HepG2 (cell line): ENCODE data around the gene DCAF6. TPM values are rescaled to one million over a fixed set of nuclear protein-coding genes. Genes with fewer than 3 reads are reported as not detected.

ENCODE experiments used
- ATAC-seq: fragments of 200-7000 bp; cut with Tn5 transposase; 3 replicates; pipeline ENCODE4 v1.9.1; 2020; ENCODE audit warnings: mild to moderate bottlenecking, moderate library complexity
- BruUV-seq: library from RNA; stranded (reverse); fragments of 400-500 nt; replicated peaks from 2 replicates; lab custom pipeline; 2021; lab: Mats Ljungman, UMichigan
- CTCF ChIA-PET: fragments of 300-600 bp; formaldehyde crosslinking; extraction: SDS; loops from one replicate; lab custom pipeline; 2021; ENCODE audit warnings: low total read pairs, inconsistent platforms, low intra/inter-chr PET ratio; lab: Yijun Ruan, JAX
- POLR2A ChIA-PET: fragments of 350-600 bp; sonication (Branson Sonifier 250); formaldehyde crosslinking; loops from one replicate; lab custom pipeline; 2020; ENCODE audit warnings: antibody characterized with exemption, inconsistent platforms; lab: Yijun Ruan, JAX
- DNase-seq: peaks from one replicate; pipeline ENCODE4 v3.0.0-alpha.2; 2015; ENCODE audit warnings: low spot score
- FAIRE-seq: peaks from 3 replicates; lab custom pipeline; 2011; peaks lifted over from hg19 to GRCh38; lab: Jason Lieb, UNC
- H2AFZ ChIP-seq: one replicate; pipeline ENCODE4 v1.6.1; 2011; ENCODE audit warnings: low read length, inconsistent platforms
- H3K27ac ChIP-seq: fragments of 300-600 bp; 3 replicates; pipeline ENCODE4 v1.8.0; 2011; ENCODE audit warnings: mixed run types, mild to moderate bottlenecking, mixed read lengths, low read length, inconsistent platforms; ENCODE audit not compliant: insufficient read depth; ENCODE audit errors: extremely low read length
- H3K27me3 ChIP-seq, 2 experiments: fragments of 200-600 bp in 1 of 2; 2 replicates in 1 of 2; 3 replicates in 1 of 2; pipeline versions ENCODE4 v1.6.0 to v1.8.0; 2011; ENCODE audit warnings: low read length in 2 of 2, mild to moderate bottlenecking in 2 of 2, moderate library complexity in 2 of 2, inconsistent platforms in 1 of 2; ENCODE audit not compliant: insufficient read depth in 2 of 2, control insufficient read depth in 1 of 2
- H3K36me3 ChIP-seq, 2 experiments: fragments of 200-600 bp in 1 of 2; replicated peaks in 1 of 2; 2 replicates in 1 of 2; 3 replicates in 1 of 2; pipeline versions ENCODE4 v1.5.1 to v1.8.0; 2011; ENCODE audit warnings: low read length in 2 of 2, inconsistent platforms in 1 of 2; ENCODE audit not compliant: insufficient read depth in 2 of 2, control insufficient read depth in 1 of 2
- H3K4me1 ChIP-seq: 2 replicates; pipeline ENCODE4 v1.5.1; 2012; ENCODE audit warnings: low read length, inconsistent platforms; ENCODE audit not compliant: insufficient read depth
- H3K4me2 ChIP-seq: 2 replicates; pipeline ENCODE4 v1.6.0; 2011; ENCODE audit warnings: low read depth, low read length, inconsistent platforms
- H3K4me3 ChIP-seq, 3 experiments: fragments of 200-600 bp in 1 of 3; sonication (generic), shearing (Covaris generic) in 1 of 3; replicated peaks in 1 of 3; 2 replicates each; pipeline ENCODE4 v1.5.1; 2011 to 2016; ENCODE audit warnings: low read length in 3 of 3, inconsistent platforms in 2 of 3, low read depth in 2 of 3, mild to moderate bottlenecking in 2 of 3, control low read depth in 1 of 3, mixed read lengths in 1 of 3; ENCODE audit not compliant: insufficient read depth in 1 of 3
- H3K79me2 ChIP-seq: one replicate; pipeline ENCODE4 v1.6.1; 2011; ENCODE audit warnings: low read length, inconsistent platforms; ENCODE audit not compliant: insufficient read depth
- H3K9ac ChIP-seq: 2 replicates; pipeline ENCODE4 v1.6.0; 2011; ENCODE audit warnings: mild to moderate bottlenecking, low read depth, low read length, inconsistent platforms; ENCODE audit not compliant: insufficient read depth
- H3K9me3 ChIP-seq: 2 replicates; pipeline ENCODE4 v1.5.1; 2012; ENCODE audit warnings: mild to moderate bottlenecking, low read length
- H4K20me1 ChIP-seq: 2 replicates; pipeline ENCODE4 v1.6.0; 2011; ENCODE audit warnings: inconsistent platforms, mild to moderate bottlenecking, low read length, moderate library complexity; ENCODE audit not compliant: insufficient read depth
- ARNTL ChIP-seq: sonication (generic); formaldehyde crosslinking; IDR thresholded peaks from 2 replicates; pipeline ENCODE4 v1.4.0; 2020; ENCODE audit warnings: mild to moderate bottlenecking, missing genetic modification reagents
- ATF7-NPFF ChIP-seq: sonication (generic); formaldehyde crosslinking; IDR thresholded peaks from 2 replicates; pipeline ENCODE4 v1.8.1; 2023; ENCODE audit warnings: mild to moderate bottlenecking, low read depth, missing genetic modification reagents, moderate library complexity
- HCFC1 ChIP-seq: fragments of 150-350 bp; IDR thresholded peaks from 2 replicates; pipeline ENCODE4 v1.6.1; 2014; ENCODE audit warnings: low read depth, low read length
- NCOA1 ChIP-seq: sonication (generic); formaldehyde crosslinking; IDR thresholded peaks from 2 replicates; pipeline ENCODE4 v1.9.0; 2021; ENCODE audit warnings: missing genetic modification reagents
- NR3C1 ChIP-seq: sonication (generic); formaldehyde crosslinking; IDR thresholded peaks from 2 replicates; pipeline ENCODE4 v1.4.0; 2020; ENCODE audit warnings: missing genetic modification reagents
- RFXAP ChIP-seq: sonication (generic); formaldehyde crosslinking; IDR thresholded peaks from 2 replicates; pipeline ENCODE4 v1.4.0; 2020; ENCODE audit warnings: missing genetic modification reagents, borderline replicate concordance
- U2AF1 ChIP-seq: fragments of 200-400 bp; formaldehyde crosslinking; optimal IDR thresholded peaks from 2 replicates; pipeline ENCODE3; 2017; ENCODE audit warnings: mild to moderate bottlenecking, low read depth, low read length
- ZKSCAN8 ChIP-seq: IDR thresholded peaks from 2 replicates; pipeline ENCODE4 v1.6.1; 2016; ENCODE audit warnings: borderline replicate concordance, missing genetic modification reagents, missing compliant biosample characterization
- ZNF337 ChIP-seq: sonication (generic); formaldehyde crosslinking; IDR thresholded peaks from 2 replicates; pipeline ENCODE4 v1.5.1; 2020; ENCODE audit warnings: missing genetic modification reagents, low read depth, mild to moderate bottlenecking, borderline replicate concordance
- ZNF350 ChIP-seq: sonication (generic); formaldehyde crosslinking; IDR thresholded peaks from 2 replicates; pipeline ENCODE4 v1.4.0; 2020; ENCODE audit warnings: mild to moderate bottlenecking, low read depth, missing genetic modification reagents, borderline replicate concordance
- ZNF549 ChIP-seq: sonication (generic); formaldehyde crosslinking; IDR thresholded peaks from 2 replicates; pipeline ENCODE4 v1.5.0; 2020; ENCODE audit warnings: missing genetic modification reagents
- WGBS: methylation state at CpG from one replicate; pipeline ENCODE4 v1.1.6; 2017; ENCODE audit warnings: low lambda C conversion rate; 5-methylcytosine and 5-hydroxymethylcytosine counted together
- in situ Hi-C: cut with HindIII; loops from 2 replicates; pipeline ENCODE4 v1.10.0; 2017; ENCODE audit warnings: low pct_unique_long_range_greater_than_20kb; ENCODE audit not compliant: extremely low pct_ligation_motif_present
- intact Hi-C: fragments of 100-400 bp; cut with micrococcal nuclease; formaldehyde crosslinking; loops from one replicate; pipeline ENCODE4 v1.10.0; 2022; ENCODE audit not compliant: unreplicated experiment
- polyA plus RNA-seq, 8 experiments: library from polyadenylated mRNA; depleted of rRNA in 3 of 8; stranded (reverse) in 7 of 8; unstranded in 1 of 8; fragments of >200 nt; fragmentation: Illumina TruSeq in 4 of 8; extraction: Trizol in 4 of 8; gene quantifications; 2 replicates each; pipeline versions ENCODE4 v1.2.1 to v1.2.3, GENCODE V29; 2011 to 2016; ENCODE audit warnings: low read depth in 4 of 8, missing spikeins in 1 of 8, mixed read lengths in 1 of 8; ENCODE audit not compliant: insufficient read depth in 1 of 8
- total RNA-seq, 5 experiments: library from RNA; depleted of rRNA; stranded (reverse); fragments of >200 nt; fragmentation: Illumina TruSeq; extraction: Trizol; gene quantifications; 2 replicates each; pipeline ENCODE4 v1.2.3, GENCODE V29; 2016; ENCODE audit warnings: low read depth in 1 of 5
- TF ChIP-seq, protein P1 (sequence below): IDR thresholded peaks from 2 replicates; pipeline ENCODE4 v1.6.1; 2016
- TF ChIP-seq, protein P2 (sequence below): sonication (generic); formaldehyde crosslinking; IDR thresholded peaks from 2 replicates; pipeline ENCODE4 v1.9.0; 2021; ENCODE audit warnings: missing genetic modification reagents, borderline replicate concordance
- TF ChIP-seq, protein P3 (sequence below): IDR thresholded peaks from 2 replicates; pipeline ENCODE4 v1.6.1; 2018; ENCODE audit warnings: missing genetic modification reagents, mild to moderate bottlenecking, missing compliant biosample characterization
- TF ChIP-seq, protein P4 (sequence below): sonication (generic); formaldehyde crosslinking; IDR thresholded peaks from 2 replicates; pipeline ENCODE4 v1.5.0; 2020; ENCODE audit warnings: mild to moderate bottlenecking, missing genetic modification reagents, borderline replicate concordance
- TF ChIP-seq, protein P5 (sequence below): sonication (generic); formaldehyde crosslinking; IDR thresholded peaks from 2 replicates; pipeline ENCODE4 v1.5.1; 2020; ENCODE audit warnings: missing genetic modification reagents, mild to moderate bottlenecking, borderline replicate concordance

The DCAF6 gene
- total and polyA plus RNA-seq, 2 of the 13 experiments (the other 11 are each of a cell fraction or from before 2014, with no cell fraction given): 24.7 to 33.7 TPM

DNA sequence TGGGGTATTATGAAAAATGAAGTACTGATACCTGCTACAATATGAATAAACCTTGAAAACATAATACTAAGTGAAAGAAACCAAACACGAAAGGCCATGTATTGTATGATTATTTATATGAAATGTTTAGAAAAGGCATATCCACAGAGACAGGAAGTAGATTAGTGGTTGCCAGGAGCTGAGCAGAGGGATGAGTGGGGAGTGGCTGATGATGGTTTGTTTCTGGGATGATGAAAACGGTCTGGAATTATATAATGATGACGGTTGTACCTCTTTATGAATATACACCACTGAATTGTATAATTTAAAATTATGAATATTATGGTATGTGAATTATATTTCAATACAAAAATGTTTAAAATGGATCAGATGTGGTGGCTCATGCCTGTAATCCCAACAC is 64.2 kb downstream of the DCAF6 start:
- no peaks in the 10 kb centered on the region for H3K79me2 ChIP-seq
- H3K9me3 ChIP-seq: no peaks in the 10 kb centered on the region
- no peaks in the 10 kb centered on the region for H3K4me1 ChIP-seq
- ATAC-seq (no peak), DNase-seq (no peak), FAIRE-seq (no peak)
- BruUV-seq: no TSS peak
- POLR2A ChIA-PET: no interaction called here
- intact Hi-C loops (no loop called here), in situ Hi-C loops (no loop called here)
- no peak overlapping the region for H3K27ac ChIP-seq
- H3K36me3 ChIP-seq: peaks cover 0 to 17% of the 10 kb centered on the region in 2 experiments; a peak in 3 of 5 replicates
- no peaks in the 10 kb centered on the region for H3K27me3 ChIP-seq
- 98% methylated on average over 3 of the region's 3 CpGs for WGBS
- H3K9ac ChIP-seq: no peak overlapping the region
- H3K4me2 ChIP-seq: no peak overlapping the region
- CTCF ChIA-PET: no interaction called here
- no peak overlapping the region for H3K4me3 ChIP-seq
- no peaks in the 10 kb centered on the region for H4K20me1 ChIP-seq
- no peak overlapping the region for H2AFZ ChIP-seq
- TF ChIP-seq ZNF350 (CRISPR knock-in tag) (no peak), NR3C1 (CRISPR knock-in tag) (no peak), ZKSCAN8 (no peak), ZNF549 (CRISPR knock-in tag) (no peak), NCOA1 (no peak), ZNF337 (no peak), RFXAP (CRISPR knock-in tag) (no peak), U2AF1 (no peak), HCFC1 (no peak), ARNTL (no peak), ATF7-NPFF (CRISPR knock-in tag) (no peak)
- TF ChIP-seq, protein P1, sequence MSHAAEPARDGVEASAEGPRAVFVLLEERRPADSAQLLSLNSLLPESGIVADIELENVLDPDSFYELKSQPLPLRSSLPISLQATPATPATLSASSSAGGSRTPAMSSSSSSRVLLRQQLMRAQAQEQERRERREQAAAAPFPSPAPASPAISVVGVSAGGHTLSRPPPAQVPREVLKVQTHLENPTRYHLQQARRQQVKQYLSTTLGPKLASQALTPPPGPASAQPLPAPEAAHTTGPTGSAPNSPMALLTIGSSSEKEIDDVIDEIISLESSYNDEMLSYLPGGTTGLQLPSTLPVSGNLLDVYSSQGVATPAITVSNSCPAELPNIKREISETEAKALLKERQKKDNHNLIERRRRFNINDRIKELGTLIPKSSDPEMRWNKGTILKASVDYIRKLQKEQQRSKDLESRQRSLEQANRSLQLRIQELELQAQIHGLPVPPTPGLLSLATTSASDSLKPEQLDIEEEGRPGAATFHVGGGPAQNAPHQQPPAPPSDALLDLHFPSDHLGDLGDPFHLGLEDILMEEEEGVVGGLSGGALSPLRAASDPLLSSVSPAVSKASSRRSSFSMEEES (CRISPR knock-in tag): no peak
- TF ChIP-seq, protein P2, sequence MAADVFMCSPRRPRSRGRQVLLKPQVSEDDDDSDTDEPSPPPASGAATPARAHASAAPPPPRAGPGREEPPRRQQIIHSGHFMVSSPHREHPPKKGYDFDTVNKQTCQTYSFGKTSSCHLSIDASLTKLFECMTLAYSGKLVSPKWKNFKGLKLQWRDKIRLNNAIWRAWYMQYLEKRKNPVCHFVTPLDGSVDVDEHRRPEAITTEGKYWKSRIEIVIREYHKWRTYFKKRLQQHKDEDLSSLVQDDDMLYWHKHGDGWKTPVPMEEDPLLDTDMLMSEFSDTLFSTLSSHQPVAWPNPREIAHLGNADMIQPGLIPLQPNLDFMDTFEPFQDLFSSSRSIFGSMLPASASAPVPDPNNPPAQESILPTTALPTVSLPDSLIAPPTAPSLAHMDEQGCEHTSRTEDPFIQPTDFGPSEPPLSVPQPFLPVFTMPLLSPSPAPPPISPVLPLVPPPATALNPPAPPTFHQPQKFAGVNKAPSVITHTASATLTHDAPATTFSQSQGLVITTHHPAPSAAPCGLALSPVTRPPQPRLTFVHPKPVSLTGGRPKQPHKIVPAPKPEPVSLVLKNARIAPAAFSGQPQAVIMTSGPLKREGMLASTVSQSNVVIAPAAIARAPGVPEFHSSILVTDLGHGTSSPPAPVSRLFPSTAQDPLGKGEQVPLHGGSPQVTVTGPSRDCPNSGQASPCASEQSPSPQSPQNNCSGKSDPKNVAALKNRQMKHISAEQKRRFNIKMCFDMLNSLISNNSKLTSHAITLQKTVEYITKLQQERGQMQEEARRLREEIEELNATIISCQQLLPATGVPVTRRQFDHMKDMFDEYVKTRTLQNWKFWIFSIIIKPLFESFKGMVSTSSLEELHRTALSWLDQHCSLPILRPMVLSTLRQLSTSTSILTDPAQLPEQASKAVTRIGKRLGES (CRISPR knock-in tag): no peak
- TF ChIP-seq, protein P3, sequence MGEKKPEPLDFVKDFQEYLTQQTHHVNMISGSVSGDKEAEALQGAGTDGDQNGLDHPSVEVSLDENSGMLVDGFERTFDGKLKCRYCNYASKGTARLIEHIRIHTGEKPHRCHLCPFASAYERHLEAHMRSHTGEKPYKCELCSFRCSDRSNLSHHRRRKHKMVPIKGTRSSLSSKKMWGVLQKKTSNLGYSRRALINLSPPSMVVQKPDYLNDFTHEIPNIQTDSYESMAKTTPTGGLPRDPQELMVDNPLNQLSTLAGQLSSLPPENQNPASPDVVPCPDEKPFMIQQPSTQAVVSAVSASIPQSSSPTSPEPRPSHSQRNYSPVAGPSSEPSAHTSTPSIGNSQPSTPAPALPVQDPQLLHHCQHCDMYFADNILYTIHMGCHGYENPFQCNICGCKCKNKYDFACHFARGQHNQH (CRISPR knock-in tag): no peak
- TF ChIP-seq, protein P4, sequence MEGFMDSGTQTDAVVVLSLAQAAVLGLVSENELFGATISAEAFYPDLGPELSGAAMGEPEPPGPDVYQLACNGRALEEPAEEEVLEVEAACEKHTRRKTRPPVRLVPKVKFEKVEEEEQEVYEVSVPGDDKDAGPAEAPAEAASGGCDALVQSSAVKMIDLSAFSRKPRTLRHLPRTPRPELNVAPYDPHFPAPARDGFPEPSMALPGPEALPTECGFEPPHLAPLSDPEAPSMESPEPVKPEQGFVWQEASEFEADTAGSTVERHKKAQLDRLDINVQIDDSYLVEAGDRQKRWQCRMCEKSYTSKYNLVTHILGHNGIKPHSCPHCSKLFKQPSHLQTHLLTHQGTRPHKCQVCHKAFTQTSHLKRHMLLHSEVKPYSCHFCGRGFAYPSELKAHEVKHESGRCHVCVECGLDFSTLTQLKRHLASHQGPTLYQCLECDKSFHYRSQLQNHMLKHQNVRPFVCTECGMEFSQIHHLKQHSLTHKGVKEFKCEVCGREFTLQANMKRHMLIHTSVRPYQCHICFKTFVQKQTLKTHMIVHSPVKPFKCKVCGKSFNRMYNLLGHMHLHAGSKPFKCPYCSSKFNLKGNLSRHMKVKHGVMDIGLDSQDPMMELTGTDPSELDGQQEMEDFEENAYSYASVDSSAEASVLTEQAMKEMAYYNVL: no peak
- TF ChIP-seq, protein P5, sequence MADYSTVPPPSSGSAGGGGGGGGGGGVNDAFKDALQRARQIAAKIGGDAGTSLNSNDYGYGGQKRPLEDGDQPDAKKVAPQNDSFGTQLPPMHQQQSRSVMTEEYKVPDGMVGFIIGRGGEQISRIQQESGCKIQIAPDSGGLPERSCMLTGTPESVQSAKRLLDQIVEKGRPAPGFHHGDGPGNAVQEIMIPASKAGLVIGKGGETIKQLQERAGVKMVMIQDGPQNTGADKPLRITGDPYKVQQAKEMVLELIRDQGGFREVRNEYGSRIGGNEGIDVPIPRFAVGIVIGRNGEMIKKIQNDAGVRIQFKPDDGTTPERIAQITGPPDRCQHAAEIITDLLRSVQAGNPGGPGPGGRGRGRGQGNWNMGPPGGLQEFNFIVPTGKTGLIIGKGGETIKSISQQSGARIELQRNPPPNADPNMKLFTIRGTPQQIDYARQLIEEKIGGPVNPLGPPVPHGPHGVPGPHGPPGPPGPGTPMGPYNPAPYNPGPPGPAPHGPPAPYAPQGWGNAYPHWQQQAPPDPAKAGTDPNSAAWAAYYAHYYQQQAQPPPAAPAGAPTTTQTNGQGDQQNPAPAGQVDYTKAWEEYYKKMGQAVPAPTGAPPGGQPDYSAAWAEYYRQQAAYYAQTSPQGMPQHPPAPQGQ (CRISPR knock-in tag): no peak
